Hepatocyte (in vitro differentiated cells): ENCODE measurements around the gene CTBP2. TPM values are rescaled to one million over a fixed set of nuclear protein-coding genes. Genes with fewer than 3 reads are reported as not detected.

Experiments used
- DNase-seq: peaks from one replicate; pipeline ENCODE4 v3.0.0-alpha.2; 2016; ENCODE audit warnings: low spot score
- H2AFZ ChIP-seq: fragments of 200-600 bp; sonication (generic); 2 replicates; pipeline ENCODE4 v1.6.0; 2016; ENCODE audit warnings: antibody characterized with exemption, mild to moderate bottlenecking
- H3K27ac ChIP-seq: fragments of 200-600 bp; sonication (generic); 2 replicates; pipeline ENCODE4 v1.5.1; 2016; ENCODE audit warnings: mild to moderate bottlenecking
- H3K27me3 ChIP-seq: fragments of 200-600 bp; sonication (generic); 2 replicates; pipeline ENCODE4 v1.6.1; 2016
- H3K36me3 ChIP-seq: fragments of 200-600 bp; sonication (generic); replicated peaks from 2 replicates; pipeline ENCODE4 v1.5.1; 2016; ENCODE audit warnings: low read depth; ENCODE audit not compliant: insufficient read depth
- H3K4me1 ChIP-seq: fragments of 200-600 bp; sonication (generic); 2 replicates; pipeline ENCODE4 v1.5.1; 2016; ENCODE audit warnings: mild to moderate bottlenecking, moderate library complexity; ENCODE audit not compliant: insufficient read depth
- H3K4me2 ChIP-seq: fragments of 200-600 bp; sonication (generic); 2 replicates; pipeline ENCODE4 v1.6.0; 2016
- H3K4me3 ChIP-seq: fragments of 200-600 bp; sonication (generic); 2 replicates; pipeline ENCODE4 v1.5.1; 2016; ENCODE audit warnings: mild to moderate bottlenecking
- H3K79me2 ChIP-seq: fragments of 200-600 bp; sonication (generic); 2 replicates; pipeline ENCODE4 v1.6.0; 2017; ENCODE audit warnings: mild to moderate bottlenecking
- H3K9me2 ChIP-seq: fragments of 200-600 bp; sonication (generic); replicated peaks from 2 replicates; pipeline ENCODE4 v1.6.0; 2017; ENCODE audit warnings: mild to moderate bottlenecking; ENCODE audit not compliant: insufficient read depth
- H3K9me3 ChIP-seq: fragments of 200-600 bp; sonication (generic); 2 replicates; pipeline ENCODE4 v1.5.1; 2016; ENCODE audit warnings: low read depth, mild to moderate bottlenecking
- H4K20me1 ChIP-seq: fragments of 200-600 bp; sonication (generic); 2 replicates; pipeline ENCODE4 v1.6.0; 2016; ENCODE audit warnings: mild to moderate bottlenecking; ENCODE audit not compliant: insufficient read depth, poor library complexity, severe bottlenecking
- EZH2 ChIP-seq: fragments of 200-600 bp; sonication (generic); IDR thresholded peaks from 2 replicates; pipeline ENCODE4 v1.6.1; 2016; ENCODE audit warnings: antibody characterized with exemption, mild to moderate bottlenecking, borderline replicate concordance
- EZH2phosphoT487 ChIP-seq: fragments of 200-600 bp; sonication (generic); IDR thresholded peaks from one replicate; pipeline ENCODE4 v1.6.1; 2018; ENCODE audit warnings: antibody characterized with exemption, mild to moderate bottlenecking, low read depth, moderate library complexity; ENCODE audit not compliant: unreplicated experiment, severe bottlenecking
- WGBS: methylation state at CpG from one replicate; pipeline ENCODE4 v1.1.6; 2016; ENCODE audit warnings: low lambda C conversion rate; ENCODE audit errors: missing lambda C conversion rate; 5-methylcytosine and 5-hydroxymethylcytosine counted together
- polyA plus RNA-seq: library from polyadenylated mRNA; unstranded; fragments of >200 nt; fragmentation: Nextera tagmentation; extraction: Ambion mirVana; gene quantifications from 2 replicates; pipeline ENCODE4 v1.2.1, GENCODE V29; 2016
- total RNA-seq: library from RNA; depleted of rRNA; stranded (reverse); fragments of >200 nt; gene quantifications from 2 replicates; pipeline ENCODE4 v1.2.3, GENCODE V29; 2014
- TF ChIP-seq, protein P1 (sequence below): fragments of 200-600 bp; sonication (generic); IDR thresholded peaks from 2 replicates; pipeline ENCODE4 v1.5.1; 2016; ENCODE audit warnings: antibody characterized with exemption, mild to moderate bottlenecking; ENCODE audit not compliant: poor library complexity

Gene CTBP2
- total and polyA plus RNA-seq, 2 experiments from 2014 or later, result 61.3 to 81.0 TPM

DNA sequence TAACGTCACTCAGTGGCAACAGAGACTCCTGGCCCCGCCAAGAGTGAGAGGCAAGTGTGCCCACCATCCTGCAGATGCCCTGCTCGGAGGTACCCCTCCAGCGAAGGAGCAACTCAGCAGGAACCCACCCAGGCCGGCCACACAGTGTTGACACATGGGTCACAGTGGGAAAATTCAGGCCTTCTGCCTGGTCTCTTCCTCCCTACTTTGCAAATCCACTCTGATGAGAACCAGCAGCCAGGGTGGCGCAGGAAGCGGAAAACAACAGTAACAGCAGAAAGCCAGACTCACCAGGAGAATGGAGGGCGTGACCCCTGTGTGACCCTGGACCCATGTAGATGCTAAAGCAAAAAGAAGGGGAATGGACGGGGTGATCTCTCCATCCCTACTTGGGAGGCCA is 53.8 kb downstream of the CTBP2 start:
- H3K4me2 ChIP-seq, result no peak overlapping the region
- H3K36me3 ChIP-seq, result peaks cover 4% of the 10 kb centered on the region
- WGBS, result 93% methylated on average over 9 of the region's 9 CpGs
- H3K4me3 ChIP-seq, result no peak overlapping the region
- peaks cover 69% of the 10 kb centered on the region for H4K20me1 ChIP-seq
- H2AFZ ChIP-seq, result no peak overlapping the region
- H3K27me3 ChIP-seq, result no peaks in the 10 kb centered on the region
- TF ChIP-seq, protein P1, sequence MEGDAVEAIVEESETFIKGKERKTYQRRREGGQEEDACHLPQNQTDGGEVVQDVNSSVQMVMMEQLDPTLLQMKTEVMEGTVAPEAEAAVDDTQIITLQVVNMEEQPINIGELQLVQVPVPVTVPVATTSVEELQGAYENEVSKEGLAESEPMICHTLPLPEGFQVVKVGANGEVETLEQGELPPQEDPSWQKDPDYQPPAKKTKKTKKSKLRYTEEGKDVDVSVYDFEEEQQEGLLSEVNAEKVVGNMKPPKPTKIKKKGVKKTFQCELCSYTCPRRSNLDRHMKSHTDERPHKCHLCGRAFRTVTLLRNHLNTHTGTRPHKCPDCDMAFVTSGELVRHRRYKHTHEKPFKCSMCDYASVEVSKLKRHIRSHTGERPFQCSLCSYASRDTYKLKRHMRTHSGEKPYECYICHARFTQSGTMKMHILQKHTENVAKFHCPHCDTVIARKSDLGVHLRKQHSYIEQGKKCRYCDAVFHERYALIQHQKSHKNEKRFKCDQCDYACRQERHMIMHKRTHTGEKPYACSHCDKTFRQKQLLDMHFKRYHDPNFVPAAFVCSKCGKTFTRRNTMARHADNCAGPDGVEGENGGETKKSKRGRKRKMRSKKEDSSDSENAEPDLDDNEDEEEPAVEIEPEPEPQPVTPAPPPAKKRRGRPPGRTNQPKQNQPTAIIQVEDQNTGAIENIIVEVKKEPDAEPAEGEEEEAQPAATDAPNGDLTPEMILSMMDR, result no peak
- no peak for TF ChIP-seq EZH2phosphoT487
- no peak for TF ChIP-seq EZH2
- peaks cover 9% of the 10 kb centered on the region for H3K4me1 ChIP-seq
- H3K9me2 ChIP-seq, result no peaks in the 10 kb centered on the region
- H3K9me3 ChIP-seq, result no peaks in the 10 kb centered on the region
- no peak for DNase-seq
- peaks cover 99% of the 10 kb centered on the region for H3K79me2 ChIP-seq
- no peak overlapping the region for H3K27ac ChIP-seq

GRCh38 chr10:125105706-125106255 is 54.6 kb downstream of the CTBP2 start:
- Histone ChIP-seq H3K27ac (no peak overlapping the region), H3K4me3 (no peak overlapping the region), H3K79me2 (peaks cover 99% of the 10 kb centered on the region), H2AFZ (no peak overlapping the region), H3K4me1 (peaks cover 9% of the 10 kb centered on the region), H3K36me3 (peaks cover 4% of the 10 kb centered on the region), H3K9me3 (no peaks in the 10 kb centered on the region), H4K20me1 (peaks cover 69% of the 10 kb centered on the region), H3K4me2 (no peak overlapping the region), H3K27me3 (no peaks in the 10 kb centered on the region), H3K9me2 (no peaks in the 10 kb centered on the region)
- TF ChIP-seq EZH2phosphoT487 (no peak), EZH2 (no peak)
- TF ChIP-seq, protein P1, result no peak
- over 99% methylated on average over 9 of the region's 9 CpGs for WGBS
- DNase-seq, result no peak

GRCh38 chr10:125105155-125105554 is 55.2 kb downstream of the CTBP2 start:
- H3K36me3 ChIP-seq, result peaks cover 4% of the 10 kb centered on the region
- no peaks in the 10 kb centered on the region for H3K9me2 ChIP-seq
- DNase-seq, result no peak
- H3K79me2 ChIP-seq, result peaks cover 99% of the 10 kb centered on the region
- no peak overlapping the region for H3K27ac ChIP-seq
- peaks cover 9% of the 10 kb centered on the region for H3K4me1 ChIP-seq
- TF ChIP-seq, protein P1, result no peak
- TF ChIP-seq EZH2phosphoT487 (no peak), EZH2 (no peak)
- H3K27me3 ChIP-seq, result no peaks in the 10 kb centered on the region
- H3K4me3 ChIP-seq, result no peak overlapping the region
- no peaks in the 10 kb centered on the region for H3K9me3 ChIP-seq
- H4K20me1 ChIP-seq, result peaks cover 70% of the 10 kb centered on the region
- H3K4me2 ChIP-seq, result no peak overlapping the region
- no peak overlapping the region for H2AFZ ChIP-seq

- DNase-seq, result no peak
- H3K27me3 ChIP-seq, result no peaks in the 10 kb centered on the region
- WGBS, result 90% methylated on average over 10 of the region's 10 CpGs
Measured at GRCh38 chr10:125104559-125104958, 55.8 kb downstream of the CTBP2 start.

More at GRCh38 chr10:125104559-125104958, 55.8 kb downstream of the CTBP2 start:
- Histone ChIP-seq H3K36me3 (peaks cover 4% of the 10 kb centered on the region), H3K4me2 (no peak overlapping the region), H3K79me2 (peaks cover 99% of the 10 kb centered on the region), H2AFZ (no peak overlapping the region), H3K9me2 (no peaks in the 10 kb centered on the region), H3K9me3 (no peaks in the 10 kb centered on the region), H3K27ac (no peak overlapping the region), H3K4me1 (peaks cover 9% of the 10 kb centered on the region), H3K4me3 (no peak overlapping the region), H4K20me1 (peaks cover 76% of the 10 kb centered on the region)
- TF ChIP-seq EZH2, result no peak
- TF ChIP-seq, protein P1, result no peak
- TF ChIP-seq EZH2phosphoT487, result no peak
